HCEC 1CT (cell line): ENCODE measurements around the gene ZNF212.

Experiments
- DNase-seq: peaks from one replicate; pipeline ENCODE4 v3.0.0-alpha.2; 2017

ZNF212 gene

GRCh38 chr7:149289856-149290255 is 50.4 kb downstream of the ZNF212 start:
- no peak for DNase-seq

DNA sequence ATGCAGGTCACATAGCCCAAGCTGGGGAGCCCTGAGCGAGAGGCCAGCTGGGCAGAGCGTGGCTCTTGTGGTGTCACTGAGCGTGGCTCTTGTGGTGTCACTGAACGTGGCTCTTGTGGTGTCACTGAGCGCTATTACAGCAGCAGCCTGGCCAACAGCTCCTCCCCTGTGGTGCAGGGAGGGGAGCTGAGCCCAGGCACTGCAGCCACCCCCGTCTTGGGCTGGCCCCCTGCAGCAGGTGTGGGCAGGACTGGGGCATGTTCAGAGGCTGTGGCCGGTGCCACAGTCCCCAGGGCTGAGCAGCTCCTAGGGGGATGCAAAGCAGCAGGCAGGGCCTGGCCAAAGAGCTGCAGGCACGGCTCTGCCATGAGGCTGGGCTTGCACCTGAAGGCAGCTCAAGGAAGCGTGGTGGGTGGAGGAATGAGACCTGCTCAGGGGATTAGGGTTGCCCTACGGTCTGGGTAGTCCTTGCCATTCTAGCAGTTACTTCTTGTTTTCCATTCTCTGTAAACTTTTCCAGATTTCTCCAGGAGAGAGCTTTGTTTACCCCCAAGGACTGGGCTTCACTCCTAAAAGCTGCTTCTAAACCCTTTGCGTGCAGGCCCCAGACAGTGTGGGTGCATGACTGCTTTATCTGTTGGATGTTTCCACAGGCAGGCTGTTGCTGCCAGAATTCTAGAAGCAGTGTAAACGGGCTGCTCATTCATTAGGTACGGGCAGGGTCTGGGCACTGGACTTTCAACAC is 51.8 kb downstream of the ZNF212 start:
- no peak for DNase-seq

DNA sequence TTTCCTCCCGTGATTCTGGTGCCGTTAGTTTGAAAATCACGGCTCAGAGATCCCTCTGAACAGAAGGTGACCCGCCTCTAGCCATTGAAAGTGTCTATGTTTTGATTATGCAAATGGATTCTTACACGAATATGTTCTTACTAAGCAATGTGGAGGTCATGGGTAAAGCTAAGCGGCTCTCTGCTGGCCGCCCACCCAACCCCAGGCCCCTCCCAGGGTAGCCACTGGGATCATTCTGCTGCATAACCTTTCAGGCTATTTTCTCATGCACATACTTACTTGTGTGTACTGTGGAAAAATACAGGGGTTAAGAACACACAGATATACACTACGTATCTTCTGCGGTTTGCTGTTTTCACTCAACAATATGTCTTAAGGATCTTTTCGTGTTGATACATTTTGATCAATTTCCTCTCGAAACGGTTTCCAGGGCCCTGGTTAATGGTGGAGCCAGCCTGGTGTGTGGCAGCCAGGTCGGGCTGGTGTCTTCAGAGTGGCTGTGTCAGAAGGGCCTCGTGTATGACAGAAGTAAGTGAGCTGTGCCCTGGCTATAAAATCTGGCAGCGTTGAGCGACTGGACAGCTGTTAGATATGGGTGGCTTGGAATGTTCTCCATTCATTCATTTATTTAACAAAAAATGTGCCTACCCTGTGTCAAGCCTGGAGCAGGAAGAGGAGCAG is 52.5 kb downstream of the ZNF212 start:
- no peak for DNase-seq

DNA sequence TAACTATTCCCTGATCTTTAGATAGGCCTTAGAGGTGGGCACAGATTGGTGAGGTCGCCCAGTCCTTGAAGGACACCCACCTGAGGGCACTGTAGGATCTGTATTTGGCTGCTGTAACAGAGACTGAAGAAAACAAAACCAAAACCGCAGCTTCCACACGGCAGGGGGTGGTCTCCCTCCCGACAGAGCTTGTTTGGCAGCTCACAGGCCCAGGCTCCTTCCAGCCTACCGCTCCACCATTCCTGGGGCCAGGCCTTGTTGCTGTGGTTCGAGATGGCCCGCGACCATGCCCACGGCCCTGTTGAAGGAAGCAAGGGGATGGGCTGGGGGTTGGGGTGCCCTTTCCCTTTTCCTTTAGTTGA is 53.0 kb downstream of the ZNF212 start:
- no peak for DNase-seq

DNA sequence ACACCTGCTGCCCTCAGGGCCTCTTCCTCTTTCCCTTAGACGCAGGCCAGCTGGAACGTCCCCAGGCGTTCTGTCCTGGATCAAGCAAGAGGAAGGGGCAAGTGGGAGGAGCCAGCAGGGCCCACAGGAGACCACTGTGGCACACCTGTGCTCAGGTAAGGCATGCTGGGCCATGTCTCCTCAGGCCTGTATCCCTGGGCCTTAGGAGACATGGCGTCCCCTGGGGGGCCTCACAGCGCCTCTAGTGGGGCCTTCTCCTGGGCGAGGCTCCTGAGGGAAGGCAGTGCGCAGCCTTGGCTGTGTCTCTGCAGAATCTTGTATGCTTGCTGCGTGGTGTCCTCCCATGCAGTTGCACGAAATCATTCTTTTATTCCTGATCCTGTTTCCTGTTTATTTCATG is 53.9 kb downstream of the ZNF212 start:
- no peak for DNase-seq

DNA sequence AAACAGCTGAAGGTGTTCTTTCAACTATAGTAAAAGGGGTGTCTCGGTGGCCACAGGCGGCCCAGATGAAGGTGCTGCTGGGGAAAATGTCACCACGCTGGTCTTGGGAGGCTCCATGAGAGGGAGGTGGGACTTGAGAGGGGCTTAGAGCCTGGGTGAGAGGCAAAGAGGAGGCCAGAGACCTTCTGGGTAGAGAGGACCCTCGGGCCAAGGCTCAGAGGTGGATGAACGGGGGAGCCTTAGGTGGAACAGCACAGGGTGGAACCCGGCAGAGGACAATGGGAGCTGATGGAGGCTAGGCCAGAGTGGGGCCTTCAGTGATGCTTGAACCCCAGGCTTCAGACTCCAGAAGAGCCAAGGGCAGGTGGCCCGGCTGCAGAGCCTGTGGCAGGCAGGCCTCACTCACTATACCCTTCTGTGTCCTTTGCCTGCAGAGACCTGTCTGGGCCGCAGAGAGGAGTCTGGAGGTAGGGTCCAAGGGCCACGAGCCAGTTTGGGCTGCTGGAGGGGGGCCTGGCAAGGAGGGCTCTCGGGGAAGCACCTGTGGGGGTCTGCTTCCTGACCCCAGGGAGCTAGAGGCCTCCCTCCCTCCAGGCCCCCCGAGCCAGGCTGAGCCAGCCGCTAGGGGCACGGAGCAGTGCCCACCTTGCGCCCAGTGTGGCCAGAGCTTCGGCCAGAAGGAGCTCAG is 54.6 kb downstream of the ZNF212 start:
- DNase-seq = no peak

- DNase-seq = no peak
These were observed 55.4 kb downstream of the ZNF212 start for GRCh38 chr7:149294634-149295480.

GRCh38 chr7:149295481-149295850 is 56.0 kb downstream of the ZNF212 start:
- no peak for DNase-seq

- DNase-seq = no peak
These were observed 56.9 kb downstream of the ZNF212 start for GRCh38 chr7:149296368-149296767.

- no peak for DNase-seq
These were observed 57.7 kb downstream of the ZNF212 start for GRCh38 chr7:149297034-149297755.

GRCh38 chr7:149300620-149301285 is 61.3 kb downstream of the ZNF212 start:
- no peak for DNase-seq

- DNase-seq = no peak
These were observed 62.8 kb downstream of the ZNF212 start for GRCh38 chr7:149302222-149302621.

- DNase-seq = no peak
These were observed 63.4 kb downstream of the ZNF212 start for GRCh38 chr7:149302865-149303264.

GRCh38 chr7:149304006-149304405 is 64.6 kb downstream of the ZNF212 start:
- no peak for DNase-seq
